ENCODE data around the gene SULT1A1. TPM values are rescaled to one million over a fixed set of nuclear protein-coding genes. Genes with fewer than 3 reads are reported as not detected.

SULT1A1 gene
- total and polyA plus RNA-seq, 2 experiments from 2014 or later, result 15.0 to 18.8 TPM

DNA sequence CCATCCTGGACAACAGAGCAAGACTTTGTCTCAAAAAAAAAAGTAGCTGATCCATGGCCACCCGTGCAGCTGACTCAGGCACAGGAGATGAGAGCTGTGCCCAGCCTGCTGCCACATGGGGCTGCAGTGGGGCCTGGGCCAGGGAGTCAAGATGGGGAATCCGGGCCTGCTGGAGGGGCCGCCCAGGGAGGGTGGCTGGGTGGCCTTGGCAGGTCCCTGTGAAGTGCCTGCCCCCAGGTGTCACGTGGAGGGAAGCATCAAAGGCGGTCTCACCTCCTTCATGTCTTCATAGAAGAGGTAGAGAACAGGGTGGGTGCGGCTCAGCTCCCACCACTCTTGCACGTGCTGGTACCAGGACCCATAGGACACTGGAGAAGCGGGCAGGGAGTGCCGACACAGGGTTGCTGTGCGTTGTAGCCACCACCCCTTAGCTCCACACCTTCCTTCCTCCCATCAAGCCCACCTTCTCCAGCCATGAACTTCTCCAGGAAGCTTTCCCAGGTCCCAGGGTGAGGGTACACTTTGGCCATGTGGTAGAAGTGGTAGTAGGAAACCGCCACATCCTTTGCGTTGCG is 16.8 kb downstream of the SULT1A1 start:
- Histone ChIP-seq H3K4me1 (ENCODE audit: insufficient read depth) (peaks cover 11% of the 10 kb centered on the region), H3K27ac (no peak overlapping the region), H3K4me2 (no peak overlapping the region), H3K36me3 (replicated peaks; ENCODE audit: insufficient read depth, low read depth) (no peaks in the 10 kb centered on the region), H4K20me1 (ENCODE audit: insufficient read depth, poor library complexity, severe bottlenecking) (no peaks in the 10 kb centered on the region), H3K79me2 (no peaks in the 10 kb centered on the region), H3K4me3 (no peak overlapping the region), H3K9me2 (replicated peaks; ENCODE audit: insufficient read depth) (no peaks in the 10 kb centered on the region), H2AFZ (no peak overlapping the region), H3K9me3 (ENCODE audit: low read depth) (no peaks in the 10 kb centered on the region), H3K27me3 (no peaks in the 10 kb centered on the region)
- WGBS (ENCODE audit: low lambda C conversion rate, missing lambda C conversion rate), result 97% methylated on average over 13 of the region's 13 CpGs
- DNase-seq (ENCODE audit: low spot score), result no peak
- TF ChIP-seq CTCF (IDR thresholded peaks at IDR 0.05; ENCODE audit: poor library complexity) (no peak), EZH2 (IDR thresholded peaks at IDR 0.05; ENCODE audit: borderline replicate concordance) (no peak), EZH2phosphoT487 (IDR thresholded peaks at IDR 0.05; ENCODE audit: low read depth, severe bottlenecking, unreplicated experiment) (no peak)

DNA sequence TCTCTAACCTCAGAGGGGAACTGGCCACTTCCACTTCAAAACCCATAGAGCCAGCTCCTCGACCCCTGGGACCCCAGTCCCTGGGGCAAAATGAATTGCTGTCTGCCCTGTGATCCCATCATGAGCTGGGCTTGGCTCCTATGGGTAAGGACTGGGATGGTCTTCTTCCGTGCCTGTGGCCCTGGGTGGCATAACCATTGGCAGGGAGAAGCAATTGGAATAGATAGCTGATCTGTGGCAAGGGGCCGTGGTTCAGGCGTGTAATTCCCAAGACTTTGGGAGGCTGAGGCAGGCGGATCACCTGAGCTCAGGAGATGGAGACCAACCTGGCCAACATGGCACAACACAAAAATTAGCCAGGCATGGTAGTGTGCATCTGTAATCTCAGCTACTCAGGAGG is 17.3 kb downstream of the SULT1A1 start:
- Histone ChIP-seq H3K9me3 (ENCODE audit: low read depth) (no peaks in the 10 kb centered on the region), H3K79me2 (no peaks in the 10 kb centered on the region), H3K9me2 (replicated peaks; ENCODE audit: insufficient read depth) (no peaks in the 10 kb centered on the region), H3K4me1 (ENCODE audit: insufficient read depth) (peaks cover 11% of the 10 kb centered on the region), H4K20me1 (ENCODE audit: insufficient read depth, poor library complexity, severe bottlenecking) (no peaks in the 10 kb centered on the region), H3K27ac (no peak overlapping the region), H2AFZ (no peak overlapping the region), H3K27me3 (no peaks in the 10 kb centered on the region), H3K4me3 (no peak overlapping the region), H3K36me3 (replicated peaks; ENCODE audit: insufficient read depth, low read depth) (no peaks in the 10 kb centered on the region), H3K4me2 (no peak overlapping the region)
- TF ChIP-seq EZH2phosphoT487 (IDR thresholded peaks at IDR 0.05; ENCODE audit: low read depth, severe bottlenecking, unreplicated experiment) (no peak), CTCF (IDR thresholded peaks at IDR 0.05; ENCODE audit: poor library complexity) (no peak), EZH2 (IDR thresholded peaks at IDR 0.05; ENCODE audit: borderline replicate concordance) (no peak)
- no peak for DNase-seq (ENCODE audit: low spot score)
- 99% methylated on average over 5 of the region's 5 CpGs for WGBS (ENCODE audit: low lambda C conversion rate, missing lambda C conversion rate)

DNA sequence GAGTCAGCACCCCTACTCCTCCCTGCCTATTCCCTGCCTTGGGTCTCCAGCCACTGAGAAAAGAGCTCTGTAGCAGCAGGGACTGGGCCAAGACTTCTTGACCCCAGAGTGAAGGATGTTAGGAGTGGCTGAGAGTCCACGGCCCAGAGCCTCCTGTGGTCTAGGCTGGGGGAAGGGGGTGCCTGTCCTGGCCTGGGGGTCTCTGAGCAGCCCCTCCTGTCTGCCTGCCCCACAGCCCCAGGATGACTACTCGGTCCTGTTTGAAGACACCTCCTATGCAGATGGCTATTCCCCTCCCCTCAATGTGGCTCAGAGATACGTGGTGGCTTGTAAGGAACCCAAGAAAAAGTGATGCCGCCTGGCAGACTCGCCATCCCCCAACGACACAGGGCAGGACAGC is 18.5 kb downstream of the SULT1A1 start:
- TF ChIP-seq CTCF (IDR thresholded peaks at IDR 0.05; ENCODE audit: poor library complexity) (no peak), EZH2 (IDR thresholded peaks at IDR 0.05; ENCODE audit: borderline replicate concordance) (no peak), EZH2phosphoT487 (IDR thresholded peaks at IDR 0.05; ENCODE audit: low read depth, severe bottlenecking, unreplicated experiment) (no peak)
- no peaks in the 10 kb centered on the region for H3K9me3 ChIP-seq (ENCODE audit: low read depth)
- no peak for DNase-seq (ENCODE audit: low spot score)
- no peak overlapping the region for H3K4me3 ChIP-seq
- no peaks in the 10 kb centered on the region for H3K27me3 ChIP-seq
- no peaks in the 10 kb centered on the region for H3K79me2 ChIP-seq
- H3K4me2 ChIP-seq, result no peak overlapping the region
- H3K4me1 ChIP-seq (ENCODE audit: insufficient read depth), result peaks cover 3% of the 10 kb centered on the region
- H3K36me3 ChIP-seq (replicated peaks; ENCODE audit: insufficient read depth, low read depth), result no peaks in the 10 kb centered on the region
- H2AFZ ChIP-seq, result no peak overlapping the region
- whole genome bisulfite sequencing (ENCODE audit: low lambda C conversion rate, missing lambda C conversion rate), result 93% methylated on average over 6 of the region's 6 CpGs
- H3K27ac ChIP-seq, result no peak overlapping the region
- no peaks in the 10 kb centered on the region for H4K20me1 ChIP-seq (ENCODE audit: insufficient read depth, poor library complexity, severe bottlenecking)
- H3K9me2 ChIP-seq (replicated peaks; ENCODE audit: insufficient read depth), result no peaks in the 10 kb centered on the region

All from hepatocyte (in vitro differentiated cells).